Glomerular endothelial cell (primary cell): ENCODE results near the gene CLDN24. TPM values are rescaled to one million over a fixed set of nuclear protein-coding genes. Genes with fewer than 3 reads are reported as not detected.
"Not testable (repeated sequence)": the region's sequence is repeated elsewhere in the genome, so short reads cannot be mapped to it uniquely, and the experiment has no call there.

ENCODE experiments used
- DNase-seq: peaks from one replicate; pipeline ENCODE4 v3.0.0-alpha.2; 2011; ENCODE audit warnings: low read depth, low spot score; ENCODE audit errors: extremely low read depth
- total RNA-seq: library from RNA; depleted of rRNA; stranded (reverse); fragments of >200 nt; gene quantifications from 2 replicates; pipeline ENCODE4 v1.2.3, GENCODE V29; 2015

The CLDN24 gene
- total RNA-seq, 1 donor from 2014 or later = not detected

DNA sequence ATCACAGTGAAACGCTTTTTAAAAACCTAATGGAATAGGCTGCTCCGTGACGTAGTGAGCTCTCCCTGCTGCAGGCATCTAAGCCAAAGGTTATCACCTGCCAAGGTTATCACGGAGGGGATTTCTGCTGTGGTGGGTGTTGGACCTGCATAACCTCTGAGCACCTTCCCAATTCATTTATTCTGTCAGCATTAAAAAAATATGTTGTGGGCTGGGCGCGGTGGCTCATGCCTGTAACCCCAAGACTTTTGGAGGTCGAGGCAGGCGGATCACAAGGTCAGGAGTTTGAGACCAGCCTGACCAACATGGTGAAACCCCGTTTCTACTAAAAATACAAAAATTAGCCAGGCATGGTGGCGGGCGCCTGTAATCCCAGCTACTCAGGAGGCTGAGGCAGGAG lies 1.8 kb upstream of the CLDN24 start:
- DNase-seq = not testable (repeated sequence)

DNA sequence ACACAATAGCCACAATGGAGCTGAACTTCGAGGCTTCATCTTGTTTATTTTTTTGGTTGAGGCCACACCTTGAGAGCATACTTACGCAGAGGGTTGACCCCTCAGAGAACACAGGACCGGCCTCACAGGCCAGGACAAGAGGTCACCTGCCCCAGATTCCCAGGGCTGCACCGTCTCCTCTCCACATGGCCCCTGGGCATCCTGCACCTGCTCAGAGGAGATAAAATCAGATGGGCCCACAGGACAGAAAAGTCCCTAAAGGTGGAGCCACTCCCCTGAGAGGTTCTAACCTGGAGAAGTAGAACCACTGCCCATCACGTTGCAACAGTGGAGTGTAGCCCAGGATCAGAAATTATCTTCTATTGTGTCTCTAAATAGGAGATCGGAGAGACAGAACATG lies 1.1 kb upstream of the CLDN24 start:
- no peak for DNase-seq

DNA sequence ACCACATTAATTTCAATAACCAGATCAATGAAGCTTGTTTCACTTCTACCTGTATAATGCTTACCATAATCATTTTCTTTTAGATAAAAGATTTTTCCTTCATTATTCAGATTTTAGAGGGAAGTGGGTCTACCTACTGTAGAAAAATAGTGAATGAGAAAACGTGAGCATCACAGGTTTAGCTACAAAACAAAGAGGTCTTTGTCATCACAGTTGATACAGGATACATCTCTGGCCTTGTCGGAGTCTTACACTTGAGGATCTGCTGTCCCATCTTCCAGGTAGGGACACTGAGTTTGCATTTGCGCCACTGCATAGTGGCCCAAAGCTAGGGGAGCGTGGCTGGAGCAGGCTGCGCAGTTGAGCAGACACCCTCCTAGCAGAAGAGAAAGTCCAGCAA lies 710 bp downstream of the CLDN24 start:
- no peak for DNase-seq

DNA sequence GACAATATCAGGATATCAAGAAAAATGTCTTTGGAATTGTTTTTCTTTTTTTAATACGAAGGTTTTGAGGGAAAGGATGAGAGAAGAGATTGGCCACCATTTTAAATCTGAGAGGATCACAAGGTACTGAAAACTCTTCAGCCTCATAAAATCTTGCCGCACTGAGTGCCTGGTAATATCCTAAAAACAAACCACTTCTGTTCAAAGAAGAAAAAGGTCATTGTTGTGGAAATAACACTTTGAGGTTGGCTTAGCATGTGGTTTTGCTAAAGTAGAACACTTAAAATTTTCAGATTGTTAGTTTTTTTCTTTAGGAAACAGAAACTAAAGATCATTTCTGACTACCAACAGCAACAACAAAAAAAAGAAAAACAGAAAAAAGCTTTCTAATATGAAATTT lies 1.1 kb downstream of the CLDN24 start:
- DNase-seq = no peak

DNA sequence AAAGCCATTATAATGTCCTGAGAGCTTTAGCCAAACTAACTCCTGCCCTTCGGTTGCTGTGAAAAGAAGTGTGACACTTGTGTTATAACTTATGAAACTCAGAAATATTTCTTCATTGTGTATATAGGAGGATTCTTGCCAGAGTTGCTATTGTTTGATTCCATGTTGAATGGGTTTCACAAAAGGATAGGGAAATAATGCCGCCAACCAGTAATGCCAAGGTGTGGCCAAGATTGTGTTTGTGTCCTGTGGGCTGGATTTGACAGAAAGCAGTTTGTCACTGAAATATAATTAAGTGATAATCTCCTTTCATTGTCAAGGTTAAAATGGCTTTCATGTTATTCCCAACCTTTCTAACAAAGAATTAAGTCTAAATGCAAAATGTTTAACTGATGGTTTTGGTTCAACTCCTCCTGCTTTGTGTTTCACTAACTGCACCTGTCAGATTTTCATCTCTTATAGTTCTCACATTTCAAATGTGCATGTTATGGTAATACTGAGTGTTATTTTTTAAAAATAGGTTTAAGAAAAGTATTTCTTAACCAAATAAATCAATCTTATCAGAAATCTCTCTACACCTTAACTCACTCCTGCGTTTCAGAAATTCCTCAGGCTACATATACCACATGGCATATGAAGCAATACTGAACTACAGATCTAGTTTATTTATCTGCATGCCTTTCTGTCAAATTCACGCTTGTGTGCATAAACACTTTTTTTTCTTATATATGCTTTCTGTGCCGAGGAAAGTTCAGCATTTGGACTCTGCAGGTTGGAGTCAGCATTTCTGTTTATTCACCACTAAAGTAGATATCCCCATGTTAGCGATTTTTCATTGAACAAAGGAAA lies 1.8 kb downstream of the CLDN24 start, which contains the start of gene CLDN22:
Gene CLDN22 (minus strand): TSS at position 66 of the 849 bp plus-strand sequence. CDS start 58 bp downstream, at position 8.
- no peak for DNase-seq

DNA sequence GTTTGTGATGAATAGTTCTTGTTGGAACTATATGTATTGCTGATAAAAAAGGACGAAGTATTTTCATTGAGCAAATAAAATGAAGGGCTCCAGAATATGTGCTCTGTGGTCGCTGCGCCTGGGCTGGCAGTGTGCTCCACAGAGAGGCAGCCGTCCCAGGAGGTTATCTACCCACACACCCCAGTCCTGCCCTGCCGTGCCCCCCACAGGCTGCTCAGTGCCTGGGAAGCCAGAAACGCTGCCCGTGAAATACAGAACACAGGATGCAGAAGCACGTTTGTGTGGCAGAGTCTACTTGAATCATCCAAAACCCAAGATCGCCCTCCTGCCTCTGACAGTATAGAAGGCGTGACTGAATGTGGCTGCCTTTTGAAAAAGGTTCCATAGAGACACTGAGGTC lies 3.6 kb downstream of the CLDN24 start:
- DNase-seq = no peak

DNA sequence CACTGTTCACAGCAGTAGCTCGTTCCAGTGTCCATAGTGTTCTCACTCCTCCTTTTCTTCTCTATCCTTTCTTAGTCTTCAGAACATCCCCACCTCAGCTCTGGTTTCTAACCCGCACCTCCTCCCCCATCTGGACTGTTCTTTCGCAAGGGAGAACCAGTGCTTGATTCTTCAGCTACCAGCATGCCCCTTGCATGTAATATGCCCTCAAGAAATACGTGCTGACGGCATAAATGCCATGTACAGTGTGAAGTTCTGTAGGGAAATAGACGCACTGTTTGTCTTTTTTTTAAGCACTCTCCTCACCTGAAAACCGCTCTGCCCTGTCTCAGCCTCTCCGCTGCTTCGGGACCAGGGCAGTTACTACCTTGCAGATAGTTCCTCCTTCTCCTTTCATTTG lies 7.4 kb downstream of the CLDN24 start:
- no peak for DNase-seq

DNA sequence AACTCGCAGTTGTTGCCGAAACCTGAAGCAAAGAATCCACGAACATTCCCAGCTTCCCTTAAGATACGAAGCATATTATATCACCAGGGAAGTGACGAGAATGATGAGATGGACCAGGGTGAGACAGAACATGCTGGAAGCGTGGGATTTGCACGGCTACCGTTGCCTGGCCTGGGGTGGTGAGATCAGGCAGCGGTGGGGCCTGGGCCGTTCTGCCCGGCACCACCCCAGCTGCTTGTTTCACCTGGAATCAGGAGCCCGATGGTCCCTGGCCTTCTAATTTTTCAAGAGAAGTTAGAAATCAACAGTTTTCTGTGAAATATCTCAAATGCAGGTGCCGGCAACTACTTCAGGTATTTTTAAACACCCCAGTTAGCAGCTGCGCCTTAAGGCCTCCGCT lies 7.9 kb downstream of the CLDN24 start:
- DNase-seq = no peak

DNA sequence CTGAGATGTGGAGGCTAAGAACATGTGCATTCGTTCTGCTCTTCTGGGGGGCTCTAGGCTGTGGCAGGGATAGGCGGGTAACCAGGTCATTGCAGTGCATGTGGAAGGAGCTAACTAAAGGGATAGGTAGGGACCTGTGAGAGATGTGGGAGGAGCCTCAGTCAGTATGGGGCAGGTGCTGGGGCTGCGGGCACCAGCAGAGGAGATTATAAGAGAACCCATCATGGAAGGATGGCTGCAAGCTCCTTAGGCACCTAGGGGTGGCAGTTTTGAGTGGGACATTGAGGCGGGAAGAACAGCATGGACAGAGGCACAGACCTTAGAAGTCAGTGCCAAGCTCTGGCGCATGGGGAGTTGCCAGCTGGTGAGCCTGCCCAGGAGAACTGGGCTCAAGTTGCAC lies 9.4 kb downstream of the CLDN24 start:
- no peak for DNase-seq

DNA sequence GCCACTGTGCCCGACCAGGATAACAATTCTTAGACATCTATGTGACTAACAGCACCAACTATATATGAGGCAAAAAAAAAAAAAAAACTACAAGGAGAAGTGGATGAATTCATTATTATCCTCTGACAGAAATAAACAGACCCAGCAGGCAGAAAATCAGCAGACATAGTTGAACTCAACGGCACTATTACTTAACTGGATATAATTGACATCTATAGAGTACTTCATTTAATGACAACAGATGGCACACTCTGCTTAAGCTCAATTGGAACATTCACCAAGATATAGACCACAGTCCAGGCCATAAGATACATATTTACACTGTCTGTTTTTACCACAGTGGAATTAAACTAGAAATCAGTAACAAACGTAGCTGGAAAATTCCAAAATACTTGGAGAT lies 15.4 kb downstream of the CLDN24 start:
- no peak for DNase-seq

DNA sequence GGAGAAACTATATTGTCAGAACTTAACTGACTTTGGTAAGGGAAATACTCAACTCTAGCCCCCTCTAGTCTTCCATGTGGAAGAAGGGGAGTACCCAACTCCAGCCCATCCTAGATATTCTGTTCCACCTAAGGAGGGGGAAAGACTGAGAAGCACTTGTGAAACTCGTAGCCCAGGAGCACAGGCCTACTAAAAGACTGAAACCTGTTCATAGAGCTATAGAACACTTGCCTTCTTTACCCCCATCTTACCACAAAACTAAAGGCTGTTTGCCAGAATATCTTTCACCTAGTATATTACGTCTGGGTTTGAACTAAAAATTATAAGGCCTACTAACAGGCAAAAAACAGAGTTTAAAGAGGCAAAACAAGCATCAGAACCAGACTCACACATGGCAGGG lies 17.7 kb downstream of the CLDN24 start:
- DNase-seq = no peak

DNA sequence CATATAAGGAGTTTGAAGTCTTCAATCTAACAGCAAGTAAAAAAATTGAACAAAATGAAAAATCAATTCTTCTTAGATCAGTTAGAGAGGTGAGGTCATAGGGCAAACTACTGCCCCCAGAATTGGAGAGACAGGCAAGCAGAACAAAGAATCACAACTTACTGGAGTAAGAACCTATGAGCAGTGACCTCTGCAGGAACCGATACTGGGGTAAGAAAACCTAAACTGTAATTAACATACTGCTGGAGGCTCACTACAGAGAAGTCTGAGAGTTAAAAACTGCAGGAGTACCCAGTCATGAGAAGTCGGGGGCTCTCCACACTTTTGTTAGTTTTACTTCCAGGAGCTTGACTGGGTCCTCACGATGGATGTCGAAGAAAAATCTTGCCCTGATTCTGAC lies 18.2 kb downstream of the CLDN24 start:
- DNase-seq = no peak

DNA sequence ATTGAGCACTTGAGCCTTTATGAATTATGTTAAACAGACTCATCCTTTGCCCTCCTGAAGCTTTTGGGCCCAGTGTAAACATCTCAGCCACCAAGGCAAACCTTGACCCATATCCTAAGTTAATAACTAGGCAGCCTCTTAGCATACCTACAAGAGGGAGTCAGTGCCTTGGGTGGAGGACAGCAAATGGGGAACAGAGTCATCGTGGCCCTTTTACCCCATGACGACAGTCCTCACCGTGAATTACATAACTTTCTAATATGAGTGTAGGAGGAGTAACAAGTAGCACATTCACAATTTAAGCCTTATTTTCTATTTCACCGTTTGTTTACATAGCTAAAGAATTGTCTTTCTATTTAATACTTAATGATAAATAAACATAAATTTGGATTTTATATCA lies 18.9 kb downstream of the CLDN24 start:
- DNase-seq = no peak

DNA sequence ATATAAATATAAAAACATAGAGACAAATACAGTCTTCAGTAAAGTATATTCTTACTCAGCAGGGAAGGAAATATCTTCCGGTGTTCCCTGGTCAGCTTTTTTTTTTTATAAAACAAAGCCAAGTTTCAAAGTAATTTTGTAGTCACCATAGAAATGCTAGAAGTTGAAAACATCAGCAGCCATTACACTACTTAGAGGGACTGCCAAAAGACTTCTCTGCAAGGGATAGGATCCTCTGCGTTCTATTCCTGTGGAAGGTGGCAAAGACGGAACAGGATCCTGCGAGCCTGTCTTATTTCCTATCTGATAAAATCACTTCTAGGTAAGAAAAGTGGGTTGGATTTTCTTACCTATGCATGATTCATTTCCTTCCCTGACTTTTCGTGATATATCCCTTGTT lies 21.6 kb downstream of the CLDN24 start:
- DNase-seq = no peak

DNA sequence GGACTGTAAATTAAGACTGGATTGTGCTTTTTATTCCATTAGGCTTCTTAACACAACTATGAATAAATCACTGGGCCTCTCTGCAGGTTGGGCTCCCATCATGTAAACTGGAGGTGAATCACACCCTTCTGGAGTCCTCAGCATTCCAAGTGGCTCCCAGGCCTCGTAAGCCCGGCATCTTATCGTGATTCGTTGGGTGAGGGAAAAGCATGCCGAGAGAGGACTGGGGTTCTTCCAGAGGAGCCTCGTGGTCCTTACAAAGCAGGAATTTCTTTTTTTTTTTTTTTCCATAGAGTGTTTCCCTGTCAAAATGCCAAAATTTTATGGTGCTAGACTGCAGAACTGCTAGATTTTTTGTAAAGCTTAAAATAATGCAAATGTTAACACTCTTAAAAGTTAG lies 22.2 kb downstream of the CLDN24 start:
- DNase-seq = no peak

DNA sequence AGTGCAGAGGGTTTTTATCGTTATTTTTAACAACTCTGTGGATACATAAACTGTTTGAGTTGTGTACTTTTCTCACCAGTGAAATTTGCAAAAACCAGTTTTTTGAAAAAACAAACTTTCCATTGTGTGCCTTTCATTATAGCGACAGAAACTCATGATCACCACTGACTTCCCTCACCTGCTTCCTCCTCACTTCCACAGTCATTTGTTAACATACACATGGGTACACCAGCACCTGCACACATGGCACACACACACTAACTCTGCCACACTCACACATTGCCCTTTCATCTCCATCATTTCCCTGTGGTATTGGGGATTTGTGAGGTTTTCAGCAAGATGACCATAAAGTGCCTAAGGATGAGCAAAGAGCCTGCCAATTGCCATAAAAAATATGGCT lies 22.8 kb downstream of the CLDN24 start:
- no peak for DNase-seq

DNA sequence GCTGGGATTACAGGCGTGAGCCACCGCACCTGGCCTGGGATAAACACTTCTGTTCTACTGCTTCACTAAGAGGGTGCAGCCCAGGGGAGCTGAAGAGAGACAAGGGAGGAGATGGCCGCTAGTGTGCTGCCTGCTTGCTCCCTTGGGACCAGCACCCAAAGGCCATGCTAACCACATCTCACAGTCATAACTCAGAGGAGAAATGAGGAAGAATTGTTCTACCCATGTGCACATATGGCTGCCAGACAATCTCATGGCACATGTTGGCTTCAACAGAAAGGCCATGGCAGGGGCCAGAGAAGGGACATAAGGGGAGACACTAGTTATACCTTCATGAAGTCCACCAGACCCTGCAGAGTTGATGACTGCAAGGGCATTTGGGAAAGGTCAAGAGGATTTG lies 24.6 kb downstream of the CLDN24 start:
- no peak for DNase-seq

DNA sequence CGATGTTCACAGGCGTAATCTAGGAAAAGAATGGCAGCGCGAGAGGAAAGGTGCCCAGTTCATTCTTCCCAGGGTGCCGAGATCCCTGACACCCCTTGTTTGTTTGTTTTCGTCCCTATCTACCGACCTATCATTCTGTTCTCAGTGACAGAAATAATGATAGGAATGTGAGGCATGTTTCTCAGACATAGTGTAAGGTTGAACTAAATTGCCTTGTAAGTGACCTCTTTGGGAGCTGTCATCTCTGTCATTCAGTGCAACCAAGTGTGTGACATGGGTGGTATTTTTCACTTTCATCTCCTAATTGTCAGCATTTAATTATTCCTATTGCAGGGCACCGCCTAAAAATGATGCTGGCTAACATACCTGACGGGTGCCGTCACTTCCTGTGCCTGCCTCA lies 26.5 kb downstream of the CLDN24 start:
- no peak for DNase-seq

DNA sequence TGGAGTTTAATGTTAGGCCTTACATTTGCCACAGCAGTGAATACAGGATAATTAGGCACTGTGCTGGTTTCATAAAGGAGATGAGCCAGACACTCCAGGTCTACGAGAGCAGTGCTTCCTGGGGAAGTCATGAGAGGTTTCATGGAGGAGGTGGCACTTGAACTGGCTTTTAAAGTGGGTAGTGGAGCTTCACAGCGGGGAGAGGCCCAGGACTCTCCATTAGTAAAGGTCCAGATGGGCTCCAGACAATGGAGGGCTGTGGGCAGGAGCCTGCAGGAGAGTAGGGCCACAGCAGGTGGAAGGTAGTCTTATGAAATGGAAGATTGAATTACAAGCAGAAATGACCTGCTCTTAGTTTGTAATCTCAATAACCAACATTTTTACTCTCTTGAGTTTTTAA lies 31.2 kb downstream of the CLDN24 start:
- no peak for DNase-seq

DNA sequence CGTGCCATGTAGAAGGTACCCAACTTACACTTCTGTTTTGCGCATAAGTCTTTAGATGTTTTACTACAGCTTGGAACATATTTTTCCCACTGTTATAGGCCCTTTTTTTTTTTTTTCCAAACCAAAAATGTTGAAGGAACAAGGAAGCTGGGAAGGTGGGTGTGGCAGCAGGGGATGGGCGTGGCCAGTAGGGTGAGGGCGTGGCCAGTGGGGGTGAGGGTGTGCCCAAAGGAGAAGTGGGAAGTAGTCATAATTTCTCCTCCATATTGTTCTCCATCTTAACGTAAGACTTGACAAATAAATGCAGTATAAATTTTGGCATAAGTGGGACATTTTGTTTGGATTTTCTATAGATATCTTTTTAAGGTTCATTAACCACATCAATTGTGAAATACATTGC lies 32.5 kb downstream of the CLDN24 start:
- DNase-seq = no peak

DNA sequence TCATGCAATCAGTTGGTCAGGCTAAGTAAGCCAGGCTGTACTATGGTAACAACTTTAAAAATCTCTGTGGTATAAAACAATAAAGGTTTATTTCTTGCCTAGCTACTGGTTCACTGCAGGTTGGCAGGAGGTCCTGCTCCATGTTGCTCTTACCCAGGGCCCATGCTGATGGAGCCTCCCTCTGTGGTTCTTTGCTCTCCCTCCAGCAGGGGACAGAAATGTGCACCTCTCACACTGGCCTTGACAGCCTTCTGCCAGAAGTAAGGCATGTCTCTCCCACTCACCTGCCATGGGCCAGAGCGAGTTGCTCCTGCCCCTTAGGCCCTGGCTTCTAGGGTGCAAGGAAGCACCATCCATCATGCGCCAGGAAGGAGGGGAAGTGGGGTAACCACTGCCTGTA lies 33.3 kb downstream of the CLDN24 start:
- no peak for DNase-seq

DNA sequence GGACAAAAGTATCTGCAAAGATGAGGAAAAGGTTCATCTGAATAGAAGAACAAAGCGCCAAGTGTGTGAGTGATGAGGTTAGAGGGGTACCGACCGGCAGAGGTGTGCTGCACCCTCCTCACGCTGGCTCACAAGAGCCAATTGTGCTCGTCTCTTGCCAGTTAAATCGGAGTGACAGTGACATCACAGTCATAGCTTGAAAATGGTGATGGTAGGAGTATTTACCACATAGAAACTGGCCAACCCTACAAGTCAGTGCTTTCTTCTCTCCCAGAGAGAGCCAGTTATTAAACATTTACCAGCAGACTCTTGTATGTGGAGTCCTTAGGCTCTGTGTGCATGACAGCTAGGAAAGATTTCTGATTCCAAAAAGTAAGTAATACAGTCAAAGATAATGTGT lies 34.5 kb downstream of the CLDN24 start:
- no peak for DNase-seq

DNA sequence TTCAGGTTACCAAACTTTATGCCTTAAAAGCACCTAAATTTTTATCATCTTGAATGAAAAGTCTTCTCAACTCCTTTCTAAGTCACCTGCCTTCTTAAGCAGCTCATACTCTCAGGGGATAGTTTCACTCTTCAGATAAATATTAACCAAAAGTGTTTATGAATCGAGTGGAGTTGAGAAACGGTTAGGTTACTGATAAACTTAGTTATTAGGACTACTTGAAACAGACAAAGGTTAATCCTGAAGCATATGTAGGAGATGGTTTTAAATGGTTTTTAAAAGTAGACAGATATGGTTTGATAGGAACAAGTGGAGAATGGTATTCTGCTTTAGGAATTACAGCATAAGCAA lies 34.9 kb downstream of the CLDN24 start:
- no peak for DNase-seq
